Measurements from ENCODE around the gene OR11H7.
"Not testable (repeated sequence)": the region's sequence is repeated elsewhere in the genome, so short reads cannot be mapped to it uniquely, and the experiment has no call there.

OR11H7 gene

DNA sequence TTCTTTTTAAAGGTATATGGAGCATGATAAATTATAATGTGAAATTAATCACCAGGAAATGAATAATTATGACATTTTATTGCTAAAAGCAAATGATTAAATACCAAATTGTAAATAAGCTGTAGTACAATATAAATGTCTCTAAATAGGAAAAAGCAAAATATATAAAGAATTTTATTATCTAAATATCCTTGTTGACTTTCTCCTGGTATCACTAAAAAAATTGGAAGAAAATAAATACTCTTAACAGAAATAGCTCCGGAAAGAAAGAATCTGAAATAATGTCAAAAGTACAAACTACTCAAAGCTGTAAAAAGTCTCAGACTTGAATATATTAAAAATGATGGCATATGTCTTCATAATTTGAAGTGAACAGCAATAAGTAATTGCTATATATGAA lies at the start of gene OR11H7:
Gene OR11H7, plus strand, starts transcription at position 301 of the 400 bp plus-strand sequence.
- DNase-seq = no peak

DNA sequence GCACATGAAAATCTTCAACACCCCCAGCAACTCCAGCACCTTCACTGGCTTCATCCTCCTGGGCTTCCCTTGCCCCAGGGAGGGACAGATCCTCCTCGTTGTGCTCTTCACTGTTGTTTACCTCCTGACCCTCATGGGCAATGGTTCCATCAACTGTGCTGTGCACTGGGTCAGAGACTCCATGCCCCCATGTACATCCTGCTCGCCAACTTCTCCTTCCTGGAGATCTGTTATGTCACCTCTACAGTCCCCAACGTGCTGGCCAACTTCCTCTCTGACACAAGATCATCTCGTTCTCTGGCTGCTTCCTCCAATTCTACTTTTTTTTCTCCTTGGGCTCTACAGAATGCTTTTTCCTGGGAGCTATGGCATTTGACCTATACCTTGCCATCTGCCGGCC lies 49.6 kb upstream of the OR11H7 start:
- DNase-seq = no peak

- DNase-seq = no peak
These were observed 48.9 kb upstream of the OR11H7 start for GRCh38 chr14:20179880-20180279.

DNA sequence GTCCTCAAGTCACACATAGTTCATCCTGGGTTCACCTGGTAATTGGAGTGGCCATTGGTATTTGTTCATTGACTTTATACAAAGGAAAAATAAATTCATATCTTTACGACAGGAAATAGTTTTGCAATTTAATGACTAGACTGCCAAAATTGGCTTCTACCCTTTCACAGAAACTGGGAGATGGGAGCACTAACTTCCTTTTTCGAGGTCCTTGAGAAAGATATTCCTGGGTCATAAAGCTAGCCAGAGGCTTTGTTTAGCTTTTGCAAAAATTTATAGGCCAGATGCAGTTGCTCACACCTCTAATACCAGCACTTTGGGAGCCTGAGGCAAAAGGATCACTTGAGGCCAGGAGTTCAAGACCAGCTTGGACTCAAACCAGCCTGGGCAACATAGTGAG lies 48.3 kb upstream of the OR11H7 start:
- no peak for DNase-seq

DNA sequence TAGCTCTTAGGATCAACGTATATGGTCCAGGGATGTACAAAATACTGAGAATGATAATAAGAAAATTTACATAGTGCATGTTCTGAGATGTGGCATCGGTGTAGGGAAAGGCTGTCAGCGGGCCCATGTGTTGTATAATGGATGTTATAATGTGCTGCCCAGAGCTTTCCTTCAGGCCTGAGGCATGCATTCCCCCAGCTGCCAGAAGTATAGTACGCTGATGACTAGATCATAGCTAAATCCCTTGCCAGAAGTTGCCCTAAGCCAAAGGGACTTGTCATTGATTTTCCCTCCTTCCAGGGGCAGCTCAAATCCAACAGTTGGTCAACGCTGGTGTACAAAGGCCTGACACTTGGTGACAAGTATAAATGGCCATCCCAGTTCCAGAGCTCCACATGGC lies 44.6 kb upstream of the OR11H7 start:
- DNase-seq = no peak

DNA sequence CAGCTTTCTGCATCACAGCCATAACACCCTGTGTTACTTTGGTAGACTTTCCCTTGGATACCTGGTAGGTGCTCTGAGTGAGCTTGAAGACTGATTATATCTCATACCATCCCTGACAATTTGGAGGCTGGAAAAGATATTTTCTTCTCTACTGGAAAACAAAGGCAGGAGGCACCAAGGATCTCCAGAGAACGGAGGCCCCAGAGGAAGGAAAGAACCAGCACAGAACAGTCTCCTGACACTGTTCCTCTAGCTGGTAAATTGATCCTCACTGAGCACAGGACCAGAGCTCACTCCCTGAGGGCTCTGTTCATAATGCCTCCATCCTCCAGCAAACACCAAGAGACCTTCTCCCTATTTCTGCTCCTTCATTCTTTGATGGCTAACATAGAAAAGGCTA lies 38.2 kb upstream of the OR11H7 start, which contains the start of gene OR11G2:
Gene OR11G2, plus strand, starts transcription at position 301 of the 400 bp plus-strand sequence. CDS start 6,542 bp downstream, outside the sequence.
- DNase-seq = no peak

GRCh38 chr14:20191396-20191795 lies 37.4 kb upstream of the OR11H7 start:
- no peak for DNase-seq

DNA sequence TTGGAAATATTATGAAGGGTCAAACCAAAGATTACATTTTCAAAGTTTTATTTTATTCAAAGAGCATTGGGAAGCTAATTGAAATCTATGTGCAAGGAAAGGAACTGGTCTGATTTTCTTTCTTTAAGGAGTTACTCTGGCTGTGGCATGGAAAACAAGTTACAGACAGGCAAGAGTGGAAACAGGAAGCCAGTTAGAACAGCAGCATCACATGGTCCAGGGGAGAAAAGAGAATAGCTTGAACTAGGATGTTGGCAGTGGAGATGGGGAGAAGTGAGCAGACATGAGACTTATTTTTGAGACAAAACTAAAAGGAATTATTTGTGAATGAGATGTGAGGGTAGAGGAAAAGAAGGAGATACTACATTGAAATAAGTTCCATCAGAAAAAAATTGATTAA lies 34.7 kb upstream of the OR11H7 start:
- no peak for DNase-seq

GRCh38 chr14:20195170-20195569 lies 33.6 kb upstream of the OR11H7 start:
- DNase-seq = not testable (repeated sequence)

DNA sequence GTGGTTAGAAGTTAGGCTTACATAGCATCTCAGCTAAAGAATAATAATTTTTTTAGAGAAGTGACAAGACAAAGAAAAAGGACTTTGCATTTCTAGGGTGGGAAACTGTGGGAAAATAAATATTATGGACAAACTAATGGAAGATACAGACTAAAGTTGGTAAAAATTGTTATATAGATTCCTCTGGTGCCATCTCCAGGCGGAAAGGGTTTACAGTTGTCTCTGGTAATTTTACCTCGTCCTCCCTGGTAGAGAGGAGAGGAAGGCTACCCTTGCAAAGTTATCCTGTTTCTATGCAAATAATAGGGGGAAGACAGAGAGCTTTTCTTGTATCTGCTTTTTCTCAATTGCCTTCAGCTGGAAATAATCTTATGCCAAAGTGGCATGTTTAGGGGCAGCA lies 32.9 kb upstream of the OR11H7 start:
- DNase-seq = no peak

GRCh38 chr14:20197459-20197858 lies 31.3 kb upstream of the OR11H7 start:
- no peak for DNase-seq

- no peak for DNase-seq
These were observed 29.8 kb upstream of the OR11H7 start for GRCh38 chr14:20198991-20199390.

DNA sequence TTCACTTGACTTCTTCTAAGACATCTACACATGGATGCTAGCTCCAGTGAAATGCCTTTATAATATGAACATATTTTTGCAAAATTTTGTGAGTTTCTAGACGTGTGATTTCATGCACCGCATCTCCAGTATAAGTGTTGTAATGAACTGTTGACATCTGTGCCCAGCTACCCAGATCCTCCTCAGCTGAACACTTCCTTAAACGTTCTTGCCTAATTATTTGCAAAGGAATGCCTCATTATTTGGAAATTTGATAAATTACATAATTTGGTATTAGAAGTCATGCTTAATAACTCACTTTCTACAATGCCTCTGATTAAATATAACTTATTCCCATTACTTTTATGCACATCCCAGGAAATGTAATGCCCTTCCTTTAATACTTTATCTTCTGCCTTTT lies 24.1 kb upstream of the OR11H7 start:
- no peak for DNase-seq

DNA sequence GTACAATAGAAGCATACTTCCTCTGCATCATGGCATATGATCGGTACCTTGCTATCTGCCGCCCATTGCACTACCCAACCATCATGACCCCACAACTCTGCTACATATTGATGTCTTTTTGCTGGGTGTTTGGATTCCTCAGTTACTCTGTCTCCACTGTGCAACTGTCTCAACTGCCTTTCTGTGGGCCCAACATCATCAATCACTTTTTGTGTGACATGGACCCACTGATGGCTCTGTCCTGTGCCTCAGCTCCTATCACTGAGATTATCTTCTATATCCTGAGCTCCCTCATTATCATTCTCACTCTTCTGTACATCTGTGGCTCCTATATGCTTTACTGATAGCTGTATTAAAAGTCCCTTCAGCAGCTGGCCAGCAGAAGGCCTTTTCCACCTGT lies 19.2 kb upstream of the OR11H7 start:
- DNase-seq = no peak

- DNase-seq = not testable (repeated sequence)
These were observed 16.4 kb upstream of the OR11H7 start for GRCh38 chr14:20212406-20212805.

- no peak for DNase-seq
These were observed 13.6 kb upstream of the OR11H7 start for GRCh38 chr14:20215196-20215595.

GRCh38 chr14:20219033-20219432 lies 9.7 kb upstream of the OR11H7 start:
- DNase-seq = no peak

DNA sequence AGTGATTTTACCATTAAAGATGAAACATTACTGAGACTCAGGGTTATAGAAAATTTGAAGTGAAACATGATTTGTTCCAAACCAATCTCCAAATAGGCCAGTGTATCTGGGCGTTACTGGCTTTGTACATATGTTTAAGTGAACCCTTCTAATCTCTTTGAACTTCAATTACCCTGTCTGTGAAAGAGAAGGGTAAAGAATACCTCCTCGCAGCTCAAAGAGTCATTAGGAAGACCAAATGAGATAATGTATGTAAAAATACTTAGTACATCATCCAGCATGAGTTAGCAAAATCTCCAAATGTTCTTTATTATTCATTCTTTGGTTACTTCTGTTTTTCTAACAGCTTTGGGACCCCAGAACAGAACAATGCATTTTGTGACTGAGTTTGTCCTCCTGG lies 5.4 kb upstream of the OR11H7 start, which contains the start of gene OR11H6:
Gene OR11H6, plus strand, starts transcription at position 301 of the 400 bp plus-strand sequence. Its CDS starts 0 bp downstream, at position 301.
- no peak for DNase-seq

- not testable (repeated sequence) for DNase-seq
These were observed 6.6 kb downstream of the OR11H7 start for GRCh38 chr14:20235415-20235814.

GRCh38 chr14:20247646-20248246 lies 19.0 kb downstream of the OR11H7 start:
- DNase-seq = no peak

DNA sequence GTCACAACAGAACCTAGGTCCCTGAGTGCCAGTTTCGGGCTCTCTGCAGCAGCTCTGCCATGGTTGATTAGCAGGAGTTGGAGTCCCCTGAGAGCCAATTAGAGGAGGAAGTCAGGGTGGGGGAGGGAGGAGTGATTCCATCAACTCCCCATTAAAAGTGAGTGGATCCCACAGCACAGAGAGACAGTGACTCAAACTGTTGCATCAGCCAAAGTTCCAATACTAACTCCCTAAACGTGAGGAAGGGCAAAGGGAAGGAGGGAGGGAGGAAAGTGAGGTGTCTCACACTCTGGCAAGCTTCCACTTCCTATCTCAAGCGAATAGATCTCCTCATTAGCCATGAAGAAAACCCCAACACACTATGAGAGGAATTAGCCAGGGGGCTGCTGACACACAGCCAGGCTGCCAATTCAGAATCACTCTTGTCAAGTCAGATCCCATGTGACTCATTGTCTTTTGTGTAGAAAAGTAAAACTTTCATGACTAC lies 33.9 kb downstream of the OR11H7 start:
- no peak for DNase-seq

GRCh38 chr14:20264361-20264760 lies 35.6 kb downstream of the OR11H7 start:
- DNase-seq = not testable (repeated sequence)

DNA sequence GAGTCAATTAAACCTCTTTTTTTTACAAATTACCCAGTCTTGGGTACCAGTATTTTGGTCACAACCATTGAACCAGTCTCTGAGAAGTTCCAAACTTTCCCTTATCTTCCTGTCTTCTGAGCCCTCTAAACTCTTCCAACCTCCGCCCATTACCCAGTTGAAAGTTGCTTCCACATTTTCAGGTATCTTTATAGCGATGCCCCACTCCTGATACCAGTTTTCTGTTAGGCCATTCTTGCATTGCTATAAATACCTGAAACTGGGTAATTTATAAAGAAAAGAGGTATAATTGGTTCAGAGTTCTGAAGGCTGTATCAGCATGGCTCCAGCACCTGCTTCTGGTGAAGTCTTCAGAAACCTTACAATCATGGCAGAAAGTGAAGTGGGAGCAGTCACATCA lies 45.3 kb downstream of the OR11H7 start:
- DNase-seq = no peak

DNA sequence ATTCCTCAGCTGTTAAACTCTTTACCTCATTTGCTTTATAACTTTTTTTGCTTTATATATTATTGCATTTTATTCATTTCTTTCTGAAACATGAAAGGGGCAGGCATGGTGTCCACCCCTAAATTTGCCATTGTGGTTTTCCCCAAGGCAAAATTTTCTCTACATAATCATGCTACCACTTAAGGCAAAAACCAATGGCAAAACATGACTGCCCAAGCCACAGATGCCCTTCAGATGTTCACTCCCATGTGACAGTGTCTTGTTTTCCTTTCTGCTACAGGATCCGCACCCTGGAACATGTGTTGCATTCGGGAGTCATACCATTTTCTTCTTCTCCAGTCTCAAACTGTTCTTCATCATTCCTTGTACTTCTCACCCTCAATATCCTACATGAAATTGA lies 48.6 kb downstream of the OR11H7 start:
- no peak for DNase-seq

DNA sequence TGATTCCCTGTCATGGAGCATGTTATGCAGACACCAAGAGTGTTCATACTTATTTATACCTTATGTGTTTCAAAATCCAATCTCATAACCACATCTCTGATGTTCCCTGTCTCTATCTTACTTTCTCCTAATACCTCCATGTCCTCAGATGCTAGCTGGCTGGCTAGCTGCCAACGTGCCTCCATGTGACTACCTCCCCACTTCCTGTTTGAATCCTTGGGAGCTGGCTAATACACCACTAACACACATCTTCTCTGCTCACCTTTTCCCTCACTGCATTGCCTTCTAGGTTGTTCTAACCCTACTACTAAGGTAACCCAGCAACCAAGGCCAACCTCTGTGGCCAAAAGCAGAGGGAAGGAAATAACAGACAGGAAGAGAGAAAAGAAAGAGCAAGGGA lies 49.6 kb downstream of the OR11H7 start:
- DNase-seq = no peak

All from NCI-H2227 treated with DMSO at 0.1 percent for 48 hours (cell line).